ENCODE measurements around the gene CEACAM1. TPM values are rescaled to one million over a fixed set of nuclear protein-coding genes. Genes with fewer than 3 reads are reported as not detected.

The CEACAM1 gene
- total and polyA plus RNA-seq, 2 of the 13 experiments (the other 11 are each of a cell fraction or from before 2014, with no cell fraction given) = 13.5 to 332 TPM

GRCh38 chr19:42477933-42478332 is 50.3 kb downstream of the CEACAM1 start:
- FAIRE-seq (no peak), ATAC-seq (no peak), DNase-seq (ENCODE audit: low spot score) (no peak)
- 98% methylated on average over 2 of the region's 2 CpGs for WGBS (ENCODE audit: low lambda C conversion rate)
- BruUV-seq (replicated peaks) = no TSS peak
- Histone ChIP-seq H3K79me2 (ENCODE audit: insufficient read depth, low read length) (no peaks in the 10 kb centered on the region), H3K27me3 (ENCODE audit: control insufficient read depth in 1 of 2, insufficient read depth in 2 of 2, low read length in 2 of 2) (no peaks in the 10 kb centered on the region), H2AFZ (ENCODE audit: low read length) (no peak overlapping the region), H3K27ac (ENCODE audit: extremely low read length, insufficient read depth, low read length) (no peak overlapping the region), H3K36me3 (replicated peaks in 1 of 2; ENCODE audit: control insufficient read depth in 1 of 2, insufficient read depth in 2 of 2, low read length in 2 of 2) (no peaks in the 10 kb centered on the region), H3K4me3 (replicated peaks in 1 of 3; ENCODE audit: insufficient read depth in 1 of 3, low read depth in 2 of 3, low read length in 3 of 3) (no peak overlapping the region), H3K4me2 (ENCODE audit: low read depth, low read length) (no peak overlapping the region), H3K9ac (ENCODE audit: insufficient read depth, low read depth, low read length) (no peak overlapping the region), H3K4me1 (ENCODE audit: insufficient read depth, low read length) (peaks cover 44% of the 10 kb centered on the region), H4K20me1 (ENCODE audit: insufficient read depth, low read length) (no peaks in the 10 kb centered on the region), H3K9me3 (ENCODE audit: low read length) (no peaks in the 10 kb centered on the region)
- intact Hi-C loops (cut with micrococcal nuclease; ENCODE audit: unreplicated experiment) = no loop called here
- TF ChIP-seq ZNF562 (CRISPR knock-in tag; IDR thresholded peaks at IDR 0.05; ENCODE audit: borderline replicate concordance) (no peak), MED13 (CRISPR knock-in tag; IDR thresholded peaks at IDR 0.05) (no peak), HNRNPH1 (optimal IDR thresholded peaks at IDR 0.05; ENCODE audit: low read depth, low read length) (no peak), NFE2L2 (IDR thresholded peaks at IDR 0.05; ENCODE audit: low read length) (no peak), HDAC6 (IDR thresholded peaks at IDR 0.05; ENCODE audit: low read depth, low read length) (no peak), KLF13 (CRISPR knock-in tag; IDR thresholded peaks at IDR 0.05) (no peak), ZNF788 (CRISPR knock-in tag; IDR thresholded peaks at IDR 0.05; ENCODE audit: borderline replicate concordance) (no peak), MYC (CRISPR knock-in tag; IDR thresholded peaks at IDR 0.05; ENCODE audit: borderline replicate concordance) (no peak), TRIM22 (IDR thresholded peaks at IDR 0.05) (no peak), ZSCAN31 (CRISPR knock-in tag; IDR thresholded peaks at IDR 0.05; ENCODE audit: low read depth) (no peak), ZNF224 (CRISPR knock-in tag; IDR thresholded peaks at IDR 0.05) (no peak), TEF (CRISPR knock-in tag; IDR thresholded peaks at IDR 0.05) (no peak), ZNF12 (CRISPR knock-in tag; IDR thresholded peaks at IDR 0.05) (no peak), ZNF75D (CRISPR knock-in tag; IDR thresholded peaks at IDR 0.05; ENCODE audit: borderline replicate concordance) (no peak), ARNT (IDR thresholded peaks at IDR 0.05) (no peak), ZNF101 (CRISPR knock-in tag; IDR thresholded peaks at IDR 0.05; ENCODE audit: borderline replicate concordance, low read depth) (no peak)
- TF ChIP-seq, protein P1, sequence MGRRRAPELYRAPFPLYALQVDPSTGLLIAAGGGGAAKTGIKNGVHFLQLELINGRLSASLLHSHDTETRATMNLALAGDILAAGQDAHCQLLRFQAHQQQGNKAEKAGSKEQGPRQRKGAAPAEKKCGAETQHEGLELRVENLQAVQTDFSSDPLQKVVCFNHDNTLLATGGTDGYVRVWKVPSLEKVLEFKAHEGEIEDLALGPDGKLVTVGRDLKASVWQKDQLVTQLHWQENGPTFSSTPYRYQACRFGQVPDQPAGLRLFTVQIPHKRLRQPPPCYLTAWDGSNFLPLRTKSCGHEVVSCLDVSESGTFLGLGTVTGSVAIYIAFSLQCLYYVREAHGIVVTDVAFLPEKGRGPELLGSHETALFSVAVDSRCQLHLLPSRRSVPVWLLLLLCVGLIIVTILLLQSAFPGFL (CRISPR knock-in tag; IDR thresholded peaks at IDR 0.05) = no peak
- TF ChIP-seq, protein P2, sequence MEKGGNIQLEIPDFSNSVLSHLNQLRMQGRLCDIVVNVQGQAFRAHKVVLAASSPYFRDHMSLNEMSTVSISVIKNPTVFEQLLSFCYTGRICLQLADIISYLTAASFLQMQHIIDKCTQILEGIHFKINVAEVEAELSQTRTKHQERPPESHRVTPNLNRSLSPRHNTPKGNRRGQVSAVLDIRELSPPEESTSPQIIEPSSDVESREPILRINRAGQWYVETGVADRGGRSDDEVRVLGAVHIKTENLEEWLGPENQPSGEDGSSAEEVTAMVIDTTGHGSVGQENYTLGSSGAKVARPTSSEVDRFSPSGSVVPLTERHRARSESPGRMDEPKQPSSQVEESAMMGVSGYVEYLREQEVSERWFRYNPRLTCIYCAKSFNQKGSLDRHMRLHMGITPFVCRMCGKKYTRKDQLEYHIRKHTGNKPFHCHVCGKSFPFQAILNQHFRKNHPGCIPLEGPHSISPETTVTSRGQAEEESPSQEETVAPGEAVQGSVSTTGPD (CRISPR knock-in tag; IDR thresholded peaks at IDR 0.05) = no peak
- in situ Hi-C loops (cut with HindIII; ENCODE audit: extremely low pct_ligation_motif_present, low pct_unique_long_range_greater_than_20kb) = no loop called here
- ChIA-PET CTCF (ENCODE audit: low intra/inter-chr PET ratio, low total read pairs) (no interaction called here), POLR2A (interaction anchor here (1.8 kb wide), 1 partner anchor 20 kb away, joined by 6 read pairs; no protein-coding TSS in a partner anchor)

Measured in HepG2 (cell line).